ENCODE results near the gene BCAS3.
A peak's percentile ranks its signal among the peaks of the same experiment; 100 is the strongest.
"Not testable (repeated sequence)": the region's sequence is repeated elsewhere in the genome, so short reads cannot be mapped to it uniquely, and the experiment has no call there.

Gene BCAS3

GRCh38 chr17:60968266-60968665 is 290.6 kb downstream of the BCAS3 start:
- Histone ChIP-seq H3K79me2 (ENCODE audit: low read length) (no peaks in the 10 kb centered on the region), H2AFZ (ENCODE audit: low read depth, low read length) (no peak overlapping the region), H3K27me3 (ENCODE audit: low read depth, low read length) (no peaks in the 10 kb centered on the region), H4K20me1 (ENCODE audit: insufficient read depth, low read length) (no peaks in the 10 kb centered on the region), H3K4me2 (ENCODE audit: low read length) (no peak overlapping the region), H3K4me1 (ENCODE audit: low read length) (no peaks in the 10 kb centered on the region), H3K9me3 (ENCODE audit: insufficient read depth, low read length) (no peaks in the 10 kb centered on the region), H3K9ac (ENCODE audit: low read length) (no peak overlapping the region), H3K4me3 (ENCODE audit: low read length) (no peak overlapping the region), H3K36me3 (replicated peaks; ENCODE audit: low read depth, low read length) (no peaks in the 10 kb centered on the region), H3K27ac (ENCODE audit: low read length) (no peak overlapping the region)
- no peak for TF ChIP-seq EZH2phosphoT487 (IDR thresholded peaks at IDR 0.05; ENCODE audit: low read depth)
- no peak for TF ChIP-seq CTCF (IDR thresholded peaks at IDR 0.05; ENCODE audit: low read depth, low read length)

GRCh38 chr17:60969500-60970037 is 291.9 kb downstream of the BCAS3 start:
- H3K27me3 ChIP-seq (ENCODE audit: low read depth, low read length) = no peaks in the 10 kb centered on the region
- no peaks in the 10 kb centered on the region for H3K36me3 ChIP-seq (replicated peaks; ENCODE audit: low read depth, low read length)
- no peaks in the 10 kb centered on the region for H4K20me1 ChIP-seq (ENCODE audit: insufficient read depth, low read length)
- H3K4me1 ChIP-seq (ENCODE audit: low read length) = no peaks in the 10 kb centered on the region
- H3K9ac ChIP-seq (ENCODE audit: low read length) = no peak overlapping the region
- H3K4me2 ChIP-seq (ENCODE audit: low read length) = no peak overlapping the region
- H3K9me3 ChIP-seq (ENCODE audit: insufficient read depth, low read length) = no peaks in the 10 kb centered on the region
- TF ChIP-seq EZH2phosphoT487 (IDR thresholded peaks at IDR 0.05; ENCODE audit: low read depth) (no peak), CTCF (IDR thresholded peaks at IDR 0.05; ENCODE audit: low read depth, low read length) (no peak)
- H3K4me3 ChIP-seq (ENCODE audit: low read length) = no peak overlapping the region
- no peaks in the 10 kb centered on the region for H3K79me2 ChIP-seq (ENCODE audit: low read length)
- H2AFZ ChIP-seq (ENCODE audit: low read depth, low read length) = no peak overlapping the region
- H3K27ac ChIP-seq (ENCODE audit: low read length) = no peak overlapping the region

GRCh38 chr17:60970741-60971140 is 293.1 kb downstream of the BCAS3 start:
- Histone ChIP-seq H3K4me1 (ENCODE audit: low read length) (no peaks in the 10 kb centered on the region), H3K79me2 (ENCODE audit: low read length) (no peaks in the 10 kb centered on the region), H3K36me3 (replicated peaks; ENCODE audit: low read depth, low read length) (no peaks in the 10 kb centered on the region), H3K27ac (ENCODE audit: low read length) (no peak overlapping the region), H3K4me3 (ENCODE audit: low read length) (no peak overlapping the region), H2AFZ (ENCODE audit: low read depth, low read length) (no peak overlapping the region), H3K9ac (ENCODE audit: low read length) (no peak overlapping the region), H4K20me1 (ENCODE audit: insufficient read depth, low read length) (no peaks in the 10 kb centered on the region), H3K4me2 (ENCODE audit: low read length) (no peak overlapping the region), H3K27me3 (ENCODE audit: low read depth, low read length) (no peaks in the 10 kb centered on the region), H3K9me3 (ENCODE audit: insufficient read depth, low read length) (no peaks in the 10 kb centered on the region)
- TF ChIP-seq EZH2phosphoT487 (IDR thresholded peaks at IDR 0.05; ENCODE audit: low read depth) = no peak
- no peak for TF ChIP-seq CTCF (IDR thresholded peaks at IDR 0.05; ENCODE audit: low read depth, low read length)

DNA sequence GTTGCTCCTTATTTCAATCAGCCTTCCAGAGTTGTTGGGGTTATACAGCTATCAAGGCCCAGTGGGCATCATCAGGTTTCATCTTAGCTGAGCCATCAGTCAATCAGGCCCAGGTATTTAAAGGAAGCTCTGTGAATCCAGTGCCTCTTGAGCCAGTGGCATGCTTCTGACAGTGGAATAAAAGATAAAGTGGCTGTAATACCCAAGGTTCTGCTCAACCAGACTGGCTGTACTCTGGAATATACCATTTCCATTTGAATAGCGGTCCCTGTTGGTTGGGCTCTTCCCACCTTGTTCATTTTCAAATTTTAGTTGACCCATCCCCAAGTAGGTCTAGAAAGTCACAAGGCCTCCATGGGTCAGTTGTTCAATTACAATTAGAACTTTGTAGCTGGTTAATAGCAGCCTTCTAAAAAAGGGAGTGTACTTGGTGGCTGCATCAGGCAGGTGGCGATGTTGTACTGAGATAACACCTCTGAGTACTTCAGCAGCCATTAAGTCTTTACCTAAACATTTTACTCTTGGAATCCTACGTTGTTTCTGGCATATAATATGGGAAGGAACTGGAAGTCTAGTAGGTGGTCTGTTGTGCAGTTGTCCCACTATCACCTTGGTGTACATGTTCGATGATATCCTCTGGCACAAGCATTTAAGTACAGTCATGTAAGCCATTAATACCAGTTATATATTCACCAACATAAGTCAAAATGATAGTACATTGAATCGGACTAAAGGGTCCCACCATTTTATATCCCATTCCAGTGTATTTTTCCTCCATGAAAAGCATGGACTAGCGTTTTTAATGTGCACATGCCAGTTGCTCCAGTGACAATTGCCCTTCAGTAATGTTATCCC is 294.1 kb downstream of the BCAS3 start:
- Histone ChIP-seq H3K36me3 (replicated peaks; ENCODE audit: low read depth, low read length) (no peaks in the 10 kb centered on the region), H3K27me3 (ENCODE audit: low read depth, low read length) (no peaks in the 10 kb centered on the region), H3K4me2 (ENCODE audit: low read length) (peak overlapping the region; percentile 57), H3K4me1 (ENCODE audit: low read length) (no peaks in the 10 kb centered on the region), H3K27ac (ENCODE audit: low read length) (no peak overlapping the region), H4K20me1 (ENCODE audit: insufficient read depth, low read length) (no peaks in the 10 kb centered on the region), H3K79me2 (ENCODE audit: low read length) (no peaks in the 10 kb centered on the region), H3K4me3 (ENCODE audit: low read length) (peak overlapping the region; percentile 59), H3K9me3 (ENCODE audit: insufficient read depth, low read length) (no peaks in the 10 kb centered on the region), H3K9ac (ENCODE audit: low read length) (peak overlapping the region; percentile 19; the same call in 1 of the 2 replicates), H2AFZ (ENCODE audit: low read depth, low read length) (peak overlapping the region; percentile 99)
- TF ChIP-seq EZH2phosphoT487 (IDR thresholded peaks at IDR 0.05; ENCODE audit: low read depth) = no peak
- TF ChIP-seq CTCF (IDR thresholded peaks at IDR 0.05; ENCODE audit: low read depth, low read length) = peak; percentile 82

GRCh38 chr17:60976861-60977260 is 299.2 kb downstream of the BCAS3 start:
- not testable (repeated sequence) for H3K4me2 ChIP-seq (ENCODE audit: low read length); H3K4me3 ChIP-seq (ENCODE audit: low read length); H4K20me1 ChIP-seq (ENCODE audit: insufficient read depth, low read length); H3K4me1 ChIP-seq (ENCODE audit: low read length); H3K9me3 ChIP-seq (ENCODE audit: insufficient read depth, low read length); H3K9ac ChIP-seq (ENCODE audit: low read length); H3K36me3 ChIP-seq (replicated peaks; ENCODE audit: low read depth, low read length); H3K79me2 ChIP-seq (ENCODE audit: low read length); H3K27me3 ChIP-seq (ENCODE audit: low read depth, low read length); H3K27ac ChIP-seq (ENCODE audit: low read length); H2AFZ ChIP-seq (ENCODE audit: low read depth, low read length)

All from OCI-LY3 (cell line).